Muscle layer of duodenum (tissue), 2 donors: ENCODE data around the gene MATN1.

Source experiments
- H3K27ac ChIP-seq: one replicate; pipeline ENCODE4 v1.7.0; 2013; ENCODE audit warnings: mild to moderate bottlenecking, low read length
- H3K27me3 ChIP-seq: one replicate; pipeline ENCODE4 v1.7.0; 2013; ENCODE audit warnings: low read depth, mild to moderate bottlenecking, control low read depth, low read length
- H3K36me3 ChIP-seq, 2 donors: one replicate each; pipeline ENCODE4 v1.7.0; 2013; ENCODE audit warnings: low read length in 2 of 2, control low read depth in 1 of 2, mild to moderate bottlenecking in 1 of 2; ENCODE audit not compliant: insufficient read depth in 2 of 2, control insufficient read depth in 1 of 2
- H3K4me1 ChIP-seq, 2 donors: one replicate each; pipeline ENCODE4 v1.7.0; 2013; ENCODE audit warnings: low read length in 2 of 2, mild to moderate bottlenecking in 2 of 2, control low read depth in 1 of 2, moderate library complexity in 1 of 2; ENCODE audit not compliant: insufficient read depth in 2 of 2, control insufficient read depth in 1 of 2
- H3K4me3 ChIP-seq, 2 donors: one replicate each; pipeline ENCODE4 v1.7.0; 2013; ENCODE audit warnings: low read length in 2 of 2, low read depth in 1 of 2, mild to moderate bottlenecking in 1 of 2
- H3K9me3 ChIP-seq, 2 donors: one replicate each; pipeline ENCODE4 v1.7.0; 2013; ENCODE audit warnings: low read length in 2 of 2, control low read depth in 1 of 2, mild to moderate bottlenecking in 1 of 2; ENCODE audit not compliant: control insufficient read depth in 1 of 2
- donor health status: healthy.

Gene MATN1

GRCh38 chr1:30734580-30734979 lies 11.2 kb upstream of the MATN1 start:
- Histone ChIP-seq H3K4me3 (no peak overlapping the region), H3K9me3 (no peaks in the 10 kb centered on the region), H3K4me1 (no peaks in the 10 kb centered on the region), H3K36me3 (peaks cover 6 to 13% of the 10 kb centered on the region in 2 donors), H3K27me3 (no peaks in the 10 kb centered on the region), H3K27ac (no peak overlapping the region)

- H3K36me3 ChIP-seq, result peaks cover 6 to 12% of the 10 kb centered on the region in 2 donors
- no peak overlapping the region for H3K27ac ChIP-seq
- H3K4me1 ChIP-seq, result no peaks in the 10 kb centered on the region
Observed at GRCh38 chr1:30734106-30734505, 10.7 kb upstream of the MATN1 start.

GRCh38 chr1:30733493-30733892 lies 10.1 kb upstream of the MATN1 start:
- no peaks in the 10 kb centered on the region for H3K27me3 ChIP-seq
- no peak overlapping the region for H3K4me3 ChIP-seq
- no peaks in the 10 kb centered on the region for H3K4me1 ChIP-seq
- peaks cover 6% of the 10 kb centered on the region in 2 donors for H3K36me3 ChIP-seq
- no peak overlapping the region for H3K27ac ChIP-seq
- no peaks in the 10 kb centered on the region for H3K9me3 ChIP-seq

More at GRCh38 chr1:30734106-30734505, 10.7 kb upstream of the MATN1 start:
- Histone ChIP-seq H3K4me3 (no peak overlapping the region), H3K9me3 (no peaks in the 10 kb centered on the region), H3K27me3 (no peaks in the 10 kb centered on the region)

GRCh38 chr1:30732277-30732996 lies 9.1 kb upstream of the MATN1 start:
- no peak overlapping the region for H3K27ac ChIP-seq
- H3K27me3 ChIP-seq, result no peaks in the 10 kb centered on the region
- H3K4me1 ChIP-seq, result no peaks in the 10 kb centered on the region
- H3K9me3 ChIP-seq, result no peaks in the 10 kb centered on the region
- H3K4me3 ChIP-seq, result no peak overlapping the region
- peaks cover 3 to 6% of the 10 kb centered on the region in 2 donors for H3K36me3 ChIP-seq

- H3K27me3 ChIP-seq, result no peaks in the 10 kb centered on the region
- no peaks in the 10 kb centered on the region for H3K9me3 ChIP-seq
- H3K27ac ChIP-seq, result no peak overlapping the region
- H3K4me3 ChIP-seq, result no peak overlapping the region
- H3K4me1 ChIP-seq, result no peaks in the 10 kb centered on the region
- H3K36me3 ChIP-seq, result peaks cover 3 to 6% of the 10 kb centered on the region in 2 donors
Observed at GRCh38 chr1:30731806-30732276, 8.5 kb upstream of the MATN1 start.

- Histone ChIP-seq H3K36me3 (peaks cover 3 to 6% of the 10 kb centered on the region in 2 donors), H3K9me3 (no peaks in the 10 kb centered on the region), H3K27ac (no peak overlapping the region), H3K27me3 (no peaks in the 10 kb centered on the region), H3K4me3 (no peak overlapping the region), H3K4me1 (no peaks in the 10 kb centered on the region)
Observed at GRCh38 chr1:30731109-30731805, 7.9 kb upstream of the MATN1 start.

- H3K27me3 ChIP-seq, result no peaks in the 10 kb centered on the region
- no peaks in the 10 kb centered on the region for H3K9me3 ChIP-seq
- H3K4me1 ChIP-seq, result no peaks in the 10 kb centered on the region
- no peak overlapping the region for H3K4me3 ChIP-seq
- H3K27ac ChIP-seq, result no peak overlapping the region
- peaks cover 5% of the 10 kb centered on the region in 2 donors for H3K36me3 ChIP-seq
Observed at GRCh38 chr1:30730346-30731108, 7.1 kb upstream of the MATN1 start.

- no peaks in the 10 kb centered on the region for H3K27me3 ChIP-seq
- H3K4me1 ChIP-seq, result no peaks in the 10 kb centered on the region
- H3K27ac ChIP-seq, result no peak overlapping the region
- H3K9me3 ChIP-seq, result no peaks in the 10 kb centered on the region
- H3K4me3 ChIP-seq, result no peak overlapping the region
- H3K36me3 ChIP-seq, result peaks cover 6 to 10% of the 10 kb centered on the region in 2 donors
Observed at GRCh38 chr1:30729901-30730300, 6.5 kb upstream of the MATN1 start.

GRCh38 chr1:30728832-30729638 lies 5.7 kb upstream of the MATN1 start:
- Histone ChIP-seq H3K27ac (no peak overlapping the region), H3K9me3 (no peaks in the 10 kb centered on the region), H3K4me1 (no peaks in the 10 kb centered on the region), H3K4me3 (no peak overlapping the region), H3K36me3 (peaks cover 6 to 14% of the 10 kb centered on the region in 2 donors), H3K27me3 (no peaks in the 10 kb centered on the region)

- Histone ChIP-seq H3K27ac (no peak overlapping the region), H3K4me3 (no peak overlapping the region), H3K9me3 (no peaks in the 10 kb centered on the region), H3K27me3 (no peaks in the 10 kb centered on the region), H3K36me3 (peaks cover 6 to 14% of the 10 kb centered on the region in 2 donors), H3K4me1 (no peaks in the 10 kb centered on the region)
Observed at GRCh38 chr1:30728340-30728739, 5.0 kb upstream of the MATN1 start.
